IPS-11a (cell line): ENCODE results near the gene PPP2R5A.
"Not testable (repeated sequence)": the region's sequence is repeated elsewhere in the genome, so short reads cannot be mapped to it uniquely, and the experiment has no call there.

Experiments
- H3K4me3 ChIP-seq: one replicate; pipeline ENCODE4 v1.5.1; 2013; ENCODE audit warnings: low read depth, low read length, control low read depth

PPP2R5A gene

GRCh38 chr1:212294983-212295382, 9.8 kb downstream of the PPP2R5A start:
- H3K4me3 ChIP-seq, result no peak overlapping the region

GRCh38 chr1:212295579-212295978, 10.4 kb downstream of the PPP2R5A start:
- H3K4me3 ChIP-seq, result no peak overlapping the region

DNA sequence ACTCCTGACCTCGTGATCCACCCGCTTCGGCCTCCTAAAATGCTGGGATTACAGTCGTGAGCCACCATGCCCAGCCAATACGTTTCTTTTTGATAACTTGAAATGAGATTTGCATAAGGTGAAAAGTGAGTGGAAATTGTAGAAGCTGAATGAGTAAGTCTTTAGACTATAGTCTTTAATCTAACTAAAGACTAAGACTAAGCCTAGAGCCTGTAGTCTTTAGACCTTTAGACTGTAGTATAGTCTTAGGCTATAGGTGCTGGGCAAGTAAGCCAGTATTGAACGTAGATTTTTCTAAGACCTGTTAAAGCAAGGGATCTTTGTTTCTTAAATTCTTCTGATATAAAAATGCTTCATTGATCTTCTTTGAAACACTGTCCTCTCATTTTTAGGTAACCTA, 12.1 kb downstream of the PPP2R5A start:
- no peak overlapping the region for H3K4me3 ChIP-seq

GRCh38 chr1:212301580-212301979, 16.4 kb downstream of the PPP2R5A start:
- no peak overlapping the region for H3K4me3 ChIP-seq

GRCh38 chr1:212302745-212303383, 17.7 kb downstream of the PPP2R5A start:
- no peak overlapping the region for H3K4me3 ChIP-seq

GRCh38 chr1:212305342-212305741, 20.1 kb downstream of the PPP2R5A start:
- H3K4me3 ChIP-seq, result no peak overlapping the region

DNA sequence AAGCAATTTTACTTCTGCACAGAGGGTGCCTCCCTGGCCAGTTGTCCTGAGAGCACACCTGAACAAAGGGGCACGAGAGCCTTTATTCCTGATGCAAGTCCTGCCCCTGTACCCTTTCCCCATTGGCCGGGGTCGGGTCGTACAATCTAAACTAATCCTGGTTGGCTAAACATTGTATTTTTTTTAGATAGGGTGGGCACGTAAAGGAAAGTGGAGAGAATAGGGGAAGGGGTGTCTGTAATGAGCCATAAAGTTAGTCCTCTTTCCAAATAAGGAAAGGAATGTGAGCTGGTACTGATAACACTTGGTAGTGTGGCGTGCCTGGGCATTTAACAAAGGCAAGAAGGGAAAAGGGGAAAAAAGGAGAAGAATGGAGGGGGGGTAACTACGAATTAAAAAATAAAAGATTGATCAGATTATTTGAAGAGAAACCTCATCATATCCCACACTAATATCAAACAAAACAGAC, 20.8 kb downstream of the PPP2R5A start:
- not testable (repeated sequence) for H3K4me3 ChIP-seq

DNA sequence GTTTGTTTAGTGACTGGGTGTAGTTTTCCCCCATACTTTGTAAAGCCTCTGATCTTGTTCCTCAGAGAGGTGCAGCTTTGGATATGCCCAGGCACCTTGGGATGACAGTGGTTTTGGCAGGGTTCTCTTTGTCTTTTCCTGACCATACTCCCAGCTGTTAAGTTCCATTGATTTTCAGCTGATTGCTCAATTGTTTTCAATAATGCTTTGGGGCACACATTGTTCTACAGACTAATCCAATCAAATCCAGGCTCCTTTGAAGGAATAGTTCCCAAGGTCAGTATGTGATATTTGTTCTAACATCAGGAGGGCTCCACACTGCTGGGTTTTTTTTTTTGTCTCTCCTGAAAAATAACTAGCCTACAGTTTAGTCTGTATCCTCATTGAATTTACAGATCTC, 24.8 kb downstream of the PPP2R5A start:
- no peak overlapping the region for H3K4me3 ChIP-seq

- no peak overlapping the region for H3K4me3 ChIP-seq
Measured at GRCh38 chr1:212310383-212310782, 25.2 kb downstream of the PPP2R5A start.

DNA sequence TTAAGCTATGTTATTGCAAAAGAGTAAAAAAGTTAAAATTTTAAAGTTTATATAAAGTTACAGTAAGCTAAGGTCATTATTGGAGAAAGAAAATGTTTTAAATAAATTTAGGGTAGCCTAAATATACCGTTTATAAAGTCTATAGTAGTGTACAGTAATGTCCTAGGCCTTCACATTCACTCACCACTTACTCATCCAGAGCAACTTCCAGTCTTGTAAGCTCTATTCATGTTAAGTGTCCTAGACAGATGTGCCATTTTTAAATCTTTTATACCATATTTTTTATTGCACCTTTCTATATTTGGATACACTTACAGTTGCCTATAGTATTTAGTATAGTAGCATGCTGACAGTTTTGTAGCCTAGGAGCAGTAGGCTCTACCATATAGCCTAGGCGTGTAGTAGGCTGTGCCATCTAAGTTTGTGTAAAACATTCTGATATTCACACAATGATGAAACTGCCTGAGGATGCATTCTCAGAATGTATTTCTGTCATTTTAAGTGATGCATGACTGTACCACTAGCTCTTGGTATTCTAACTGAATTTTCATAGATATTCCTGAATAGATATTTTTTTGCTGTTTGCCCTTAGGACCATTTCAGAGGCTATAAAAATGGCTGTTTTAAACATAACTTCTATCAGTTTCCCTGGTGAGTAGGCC, 26.8 kb downstream of the PPP2R5A start:
- no peak overlapping the region for H3K4me3 ChIP-seq

DNA sequence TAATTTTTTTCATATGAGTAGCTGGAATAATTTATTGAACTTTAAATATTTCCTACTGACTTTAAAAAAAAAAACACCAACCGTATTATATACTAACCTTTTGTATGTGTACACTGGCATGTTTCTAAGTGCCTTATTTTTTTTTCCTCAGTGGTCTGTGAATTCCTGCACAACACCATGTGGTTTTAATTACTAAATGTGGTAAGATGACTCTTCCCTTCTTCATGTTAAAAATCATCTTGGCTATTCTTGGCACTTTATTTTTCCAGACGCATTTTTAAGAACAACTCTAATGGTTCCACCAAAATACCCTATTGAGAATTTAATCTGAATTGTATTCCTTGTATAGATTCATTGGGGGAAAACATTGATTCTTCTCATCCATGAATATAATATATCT, 28.4 kb downstream of the PPP2R5A start:
- H3K4me3 ChIP-seq, result no peak overlapping the region

GRCh38 chr1:212315184-212315583, 30.0 kb downstream of the PPP2R5A start:
- no peak overlapping the region for H3K4me3 ChIP-seq

DNA sequence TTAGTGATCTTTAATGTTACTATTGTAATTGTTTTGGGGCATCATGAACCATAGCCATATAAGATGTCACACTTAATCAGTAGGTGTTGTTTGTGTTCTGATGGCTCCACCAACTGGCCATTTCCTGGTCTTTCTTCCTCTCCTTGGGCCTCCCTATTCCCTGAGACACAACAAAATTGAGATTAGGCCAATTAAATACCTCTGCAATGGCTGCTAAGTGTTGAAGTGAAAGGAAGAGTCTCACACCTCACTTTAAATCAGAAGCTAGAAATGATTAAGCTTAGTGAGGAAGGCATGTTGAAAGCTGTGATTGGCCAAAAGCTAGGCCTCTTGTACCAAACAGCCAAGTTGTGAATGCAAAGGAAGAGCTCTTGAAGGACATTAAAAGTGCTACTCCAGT, 30.7 kb downstream of the PPP2R5A start:
- H3K4me3 ChIP-seq, result no peak overlapping the region

DNA sequence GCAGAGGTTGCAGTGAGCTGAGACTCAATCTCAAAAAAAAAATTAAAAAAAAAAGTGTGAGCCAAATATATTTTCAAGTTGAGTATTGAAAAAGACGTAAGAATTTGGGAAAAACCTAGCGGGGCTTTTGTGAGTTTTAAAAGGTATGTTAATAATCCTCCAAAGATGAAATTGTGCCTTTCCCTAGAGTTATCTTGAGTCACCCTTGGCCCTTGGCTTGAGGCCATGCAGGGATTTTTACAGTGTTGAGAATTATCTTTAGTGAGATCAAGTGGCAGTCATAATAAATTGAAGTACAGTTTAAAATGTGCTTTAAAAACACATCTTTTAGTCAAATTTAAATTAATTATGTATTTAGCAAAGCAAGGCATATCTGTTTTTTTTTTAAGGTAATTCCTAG, 32.7 kb downstream of the PPP2R5A start:
- H3K4me3 ChIP-seq, result no peak overlapping the region

DNA sequence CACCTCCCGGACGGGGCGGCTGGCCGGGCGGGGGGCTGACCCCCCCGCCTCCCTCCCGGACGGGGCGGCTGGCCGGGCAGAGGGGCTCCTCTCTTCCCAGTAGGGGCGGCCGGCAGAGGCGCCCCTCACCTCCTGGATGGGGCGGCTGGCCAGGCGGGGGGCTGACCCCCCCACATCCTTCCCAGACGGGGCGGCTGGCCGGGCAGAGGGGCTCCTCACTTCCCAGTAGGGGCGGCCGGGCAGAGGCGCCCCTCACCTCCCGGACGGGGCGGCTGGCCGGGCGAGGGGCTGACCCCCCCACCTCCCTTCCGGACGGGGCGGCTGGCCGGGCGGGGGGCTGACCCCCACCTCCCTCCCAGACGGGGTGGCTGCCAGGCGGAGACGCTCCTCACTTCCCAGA, 35.8 kb downstream of the PPP2R5A start:
- H3K4me3 ChIP-seq, result not testable (repeated sequence)

DNA sequence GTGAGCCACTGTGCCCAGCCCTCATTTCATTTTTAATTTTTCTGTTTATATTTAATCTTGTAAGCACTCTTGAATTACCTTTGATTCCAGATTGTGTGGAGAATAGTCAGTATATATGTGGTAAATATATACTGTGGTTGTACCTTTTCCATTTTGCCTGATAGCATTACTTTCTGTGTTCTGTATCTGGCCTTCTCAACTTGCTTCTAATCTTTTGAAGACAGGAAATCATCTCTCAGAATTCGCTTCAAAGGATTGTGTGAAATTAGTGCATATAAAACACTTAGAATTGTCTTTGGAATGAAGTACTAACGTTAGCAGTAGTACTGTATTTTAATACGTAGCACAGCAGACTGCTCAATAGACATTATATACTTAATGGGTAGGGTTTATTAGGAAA, 37.9 kb downstream of the PPP2R5A start:
- H3K4me3 ChIP-seq, result no peak overlapping the region

- H3K4me3 ChIP-seq, result no peak overlapping the region
Measured at GRCh38 chr1:212326541-212326940, 41.3 kb downstream of the PPP2R5A start.

DNA sequence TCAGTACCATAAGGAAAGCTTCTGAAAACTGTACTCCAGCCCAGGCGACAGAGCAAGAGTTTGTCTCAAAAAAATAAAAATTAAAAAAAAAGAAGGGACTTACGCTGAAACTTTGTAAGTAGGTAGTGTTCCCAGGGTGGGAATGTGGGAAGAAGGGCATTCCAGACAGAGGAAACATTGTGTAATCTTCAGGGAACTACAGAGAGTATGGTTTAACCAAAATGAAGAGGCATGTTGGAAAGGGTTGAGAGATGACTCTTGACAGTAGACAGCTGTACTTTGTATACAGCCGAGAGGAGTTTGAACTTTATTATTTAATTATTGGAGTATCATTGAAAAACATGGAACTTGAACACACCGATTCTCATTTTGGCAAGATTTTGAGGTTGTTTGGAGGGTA, 43.0 kb downstream of the PPP2R5A start:
- H3K4me3 ChIP-seq, result no peak overlapping the region

DNA sequence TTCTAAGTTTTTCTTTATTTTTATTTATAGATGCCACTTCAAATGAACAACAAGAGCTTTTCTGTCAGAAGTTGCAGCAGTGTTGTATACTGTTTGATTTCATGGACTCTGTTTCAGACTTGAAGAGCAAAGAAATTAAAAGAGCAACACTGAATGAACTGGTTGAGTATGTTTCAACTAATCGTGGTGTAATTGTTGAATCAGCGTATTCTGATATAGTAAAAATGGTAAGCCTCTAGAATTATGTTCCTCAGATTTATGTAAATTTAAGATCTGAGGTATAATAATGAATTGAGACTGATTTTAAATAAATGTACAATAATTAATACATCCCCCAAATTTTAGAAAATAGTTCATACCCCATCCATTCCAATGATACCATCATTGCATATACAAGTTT, 43.9 kb downstream of the PPP2R5A start:
- no peak overlapping the region for H3K4me3 ChIP-seq

GRCh38 chr1:212341090-212341489, 55.9 kb downstream of the PPP2R5A start:
- H3K4me3 ChIP-seq, result no peak overlapping the region

DNA sequence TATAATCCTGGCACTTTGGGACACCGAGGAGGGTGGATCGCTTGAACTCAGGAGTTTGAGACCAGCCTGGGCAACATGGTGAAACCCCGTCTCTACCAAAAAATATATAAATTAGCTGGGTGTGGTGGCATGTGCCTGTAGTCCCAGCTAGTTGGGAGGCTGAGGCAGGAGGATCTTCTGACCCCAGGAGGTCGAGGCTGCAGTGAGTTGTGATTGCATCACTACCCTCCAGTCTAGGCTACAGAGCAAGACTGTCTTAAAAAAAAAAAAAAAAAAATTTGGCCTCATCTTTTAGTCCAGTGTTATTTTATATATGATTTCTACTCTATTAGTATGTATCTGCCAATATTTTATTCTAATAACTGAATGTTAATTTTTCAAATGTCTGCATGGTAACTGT, 59.7 kb downstream of the PPP2R5A start:
- no peak overlapping the region for H3K4me3 ChIP-seq

GRCh38 chr1:212346601-212347000, 61.4 kb downstream of the PPP2R5A start:
- no peak overlapping the region for H3K4me3 ChIP-seq
